ENCODE results near the gene LPAR1. TPM values are rescaled to one million over a fixed set of nuclear protein-coding genes. Genes with fewer than 3 reads are reported as not detected.

LPAR1 gene
- total RNA-seq, 2 donors from 2014 or later: 16.5 to 20.2 TPM

DNA sequence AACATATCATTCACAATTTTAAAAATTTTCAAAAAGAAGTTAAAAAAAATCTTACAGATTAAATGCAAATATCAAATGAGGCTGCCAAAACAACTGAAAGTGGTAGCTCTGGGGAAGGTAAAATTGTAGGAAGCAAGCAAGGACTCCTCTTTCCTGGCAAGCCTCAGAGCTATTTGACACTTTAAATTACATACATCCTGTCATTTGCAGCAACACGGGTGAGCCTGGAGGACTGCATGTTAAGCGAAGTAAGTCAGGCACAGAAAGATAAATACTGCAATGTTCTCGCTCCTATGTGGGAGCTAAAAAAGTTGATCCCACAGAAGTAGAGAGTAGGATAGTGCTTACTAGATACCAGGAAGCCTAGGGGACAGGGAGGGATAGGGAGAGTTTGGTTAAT lies 58.0 kb downstream of the LPAR1 start:
- H3K27ac ChIP-seq: no peak overlapping the region
- H3K36me3 ChIP-seq: no peaks in the 10 kb centered on the region
- H3K9me3 ChIP-seq: no peaks in the 10 kb centered on the region
- intact Hi-C loops (cut with DNase I): no loop called here
- DNase-seq: no peak
- H3K4me1 ChIP-seq: peaks cover 4% of the 10 kb centered on the region
- no peak overlapping the region for H3K9ac ChIP-seq (ENCODE audit: low read depth in 2 of 2, low read length in 2 of 2)
- no peak overlapping the region for H3K4me3 ChIP-seq
- TF ChIP-seq, protein P1, sequence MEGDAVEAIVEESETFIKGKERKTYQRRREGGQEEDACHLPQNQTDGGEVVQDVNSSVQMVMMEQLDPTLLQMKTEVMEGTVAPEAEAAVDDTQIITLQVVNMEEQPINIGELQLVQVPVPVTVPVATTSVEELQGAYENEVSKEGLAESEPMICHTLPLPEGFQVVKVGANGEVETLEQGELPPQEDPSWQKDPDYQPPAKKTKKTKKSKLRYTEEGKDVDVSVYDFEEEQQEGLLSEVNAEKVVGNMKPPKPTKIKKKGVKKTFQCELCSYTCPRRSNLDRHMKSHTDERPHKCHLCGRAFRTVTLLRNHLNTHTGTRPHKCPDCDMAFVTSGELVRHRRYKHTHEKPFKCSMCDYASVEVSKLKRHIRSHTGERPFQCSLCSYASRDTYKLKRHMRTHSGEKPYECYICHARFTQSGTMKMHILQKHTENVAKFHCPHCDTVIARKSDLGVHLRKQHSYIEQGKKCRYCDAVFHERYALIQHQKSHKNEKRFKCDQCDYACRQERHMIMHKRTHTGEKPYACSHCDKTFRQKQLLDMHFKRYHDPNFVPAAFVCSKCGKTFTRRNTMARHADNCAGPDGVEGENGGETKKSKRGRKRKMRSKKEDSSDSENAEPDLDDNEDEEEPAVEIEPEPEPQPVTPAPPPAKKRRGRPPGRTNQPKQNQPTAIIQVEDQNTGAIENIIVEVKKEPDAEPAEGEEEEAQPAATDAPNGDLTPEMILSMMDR (IDR thresholded peaks at IDR 0.05): no peak
- H3K27me3 ChIP-seq: no peaks in the 10 kb centered on the region

DNA sequence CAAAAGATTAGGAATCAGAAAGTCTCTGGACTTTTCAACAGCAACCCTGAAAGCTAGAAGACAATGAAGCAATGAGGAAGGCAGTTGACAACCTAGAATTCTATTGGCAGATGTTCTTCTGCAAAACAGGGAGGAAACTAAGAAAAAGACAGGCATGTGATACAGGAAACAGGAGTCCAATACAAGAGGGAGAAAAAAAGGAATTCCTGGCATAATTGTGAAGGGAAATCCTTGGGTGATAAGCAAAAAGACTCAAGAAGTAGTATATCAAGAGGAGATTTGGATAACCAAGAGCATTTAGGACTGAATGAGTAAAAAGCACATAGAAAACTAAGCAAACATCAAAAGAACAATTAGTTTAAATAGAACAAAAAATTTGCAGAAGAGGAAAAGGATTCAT lies 58.6 kb downstream of the LPAR1 start:
- no peak for DNase-seq
- Histone ChIP-seq H3K9me3 (no peaks in the 10 kb centered on the region), H3K9ac (ENCODE audit: low read depth in 2 of 2, low read length in 2 of 2) (no peak overlapping the region), H3K36me3 (no peaks in the 10 kb centered on the region), H3K4me3 (no peak overlapping the region), H3K4me1 (peaks cover 4% of the 10 kb centered on the region), H3K27me3 (no peaks in the 10 kb centered on the region), H3K27ac (no peak overlapping the region)
- intact Hi-C loops (cut with DNase I): no loop called here
- TF ChIP-seq, protein P1 (IDR thresholded peaks at IDR 0.05): no peak

DNA sequence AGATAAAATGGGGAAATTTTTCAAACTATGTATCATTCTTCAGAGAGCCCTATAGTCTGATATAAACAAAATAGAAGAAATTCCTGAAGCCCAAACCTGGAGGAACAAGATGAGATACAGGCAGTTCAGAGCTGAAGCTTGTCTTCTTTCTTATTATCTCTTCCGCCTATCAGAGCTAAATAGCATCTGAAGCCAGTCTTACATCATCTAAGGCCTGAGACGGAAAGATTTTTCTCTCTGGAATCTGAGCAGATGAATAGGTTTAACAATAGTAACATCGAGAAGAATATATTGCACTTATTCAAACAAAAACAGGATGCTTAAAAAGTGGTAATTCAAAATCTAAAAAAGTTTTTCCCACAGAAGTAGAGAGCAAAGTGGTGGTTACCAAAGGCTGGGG lies 59.8 kb downstream of the LPAR1 start:
- H3K36me3 ChIP-seq: no peaks in the 10 kb centered on the region
- peaks cover 4% of the 10 kb centered on the region for H3K4me1 ChIP-seq
- TF ChIP-seq, protein P1 (IDR thresholded peaks at IDR 0.05): no peak
- intact Hi-C loops (cut with DNase I): no loop called here
- no peak overlapping the region for H3K27ac ChIP-seq
- DNase-seq: no peak
- H3K9ac ChIP-seq (ENCODE audit: low read depth in 2 of 2, low read length in 2 of 2): no peak overlapping the region
- no peak overlapping the region for H3K4me3 ChIP-seq
- H3K27me3 ChIP-seq: no peaks in the 10 kb centered on the region
- H3K9me3 ChIP-seq: no peaks in the 10 kb centered on the region

DNA sequence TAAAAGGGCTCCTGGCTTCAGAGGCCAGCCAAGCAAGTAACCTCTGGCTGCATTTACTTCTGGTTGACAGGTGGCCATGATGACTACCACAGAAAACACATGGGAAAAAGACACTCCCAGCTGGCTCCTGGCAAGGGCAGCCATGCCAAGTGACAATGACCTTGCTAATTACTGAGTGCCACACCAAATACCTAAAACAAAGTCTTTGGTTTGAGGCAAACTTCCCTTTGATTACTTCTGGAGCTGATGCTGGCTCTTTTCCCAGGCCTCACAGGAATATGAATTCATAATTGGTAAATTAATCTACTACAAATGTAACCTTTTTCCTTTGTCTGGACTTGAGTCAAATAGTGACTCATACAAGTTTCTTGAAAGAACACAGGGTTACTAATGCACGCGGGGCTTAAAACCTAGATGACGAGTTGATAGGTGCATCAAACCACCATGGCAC lies 61.0 kb downstream of the LPAR1 start:
- Histone ChIP-seq H3K27ac (no peak overlapping the region), H3K9ac (ENCODE audit: low read depth in 2 of 2, low read length in 2 of 2) (no peak overlapping the region), H3K4me3 (no peak overlapping the region), H3K4me1 (peaks cover 4% of the 10 kb centered on the region), H3K27me3 (no peaks in the 10 kb centered on the region), H3K9me3 (no peaks in the 10 kb centered on the region), H3K36me3 (no peaks in the 10 kb centered on the region)
- intact Hi-C loops (cut with DNase I): no loop called here
- TF ChIP-seq, protein P1 (IDR thresholded peaks at IDR 0.05): no peak
- DNase-seq: peak; percentile 30

DNA sequence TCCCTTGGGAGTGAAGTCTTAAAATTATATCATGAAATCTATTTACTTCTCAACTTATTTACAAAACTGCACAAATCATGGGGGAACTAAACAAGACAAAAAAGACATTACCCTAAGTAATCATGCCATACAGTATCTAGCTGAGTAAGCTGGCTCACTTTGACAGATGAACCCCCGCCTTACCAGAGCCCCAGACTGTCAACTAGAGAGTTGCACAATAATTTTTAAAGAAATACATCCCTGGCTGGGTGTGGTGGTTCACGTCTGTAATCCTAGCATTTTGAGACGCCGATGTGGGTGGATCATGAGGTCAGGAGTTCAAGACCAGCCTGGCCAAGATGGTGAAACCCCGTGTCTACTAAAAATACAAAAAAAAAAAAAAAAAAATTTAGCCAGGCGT lies 62.3 kb downstream of the LPAR1 start:
- TF ChIP-seq, protein P1 (IDR thresholded peaks at IDR 0.05): no peak
- Histone ChIP-seq H3K4me1 (peaks cover 4% of the 10 kb centered on the region), H3K27me3 (no peaks in the 10 kb centered on the region), H3K36me3 (no peaks in the 10 kb centered on the region), H3K4me3 (no peak overlapping the region), H3K27ac (no peak overlapping the region), H3K9ac (ENCODE audit: low read depth in 2 of 2, low read length in 2 of 2) (no peak overlapping the region), H3K9me3 (no peaks in the 10 kb centered on the region)
- intact Hi-C loops (cut with DNase I): no loop called here
- DNase-seq: no peak

DNA sequence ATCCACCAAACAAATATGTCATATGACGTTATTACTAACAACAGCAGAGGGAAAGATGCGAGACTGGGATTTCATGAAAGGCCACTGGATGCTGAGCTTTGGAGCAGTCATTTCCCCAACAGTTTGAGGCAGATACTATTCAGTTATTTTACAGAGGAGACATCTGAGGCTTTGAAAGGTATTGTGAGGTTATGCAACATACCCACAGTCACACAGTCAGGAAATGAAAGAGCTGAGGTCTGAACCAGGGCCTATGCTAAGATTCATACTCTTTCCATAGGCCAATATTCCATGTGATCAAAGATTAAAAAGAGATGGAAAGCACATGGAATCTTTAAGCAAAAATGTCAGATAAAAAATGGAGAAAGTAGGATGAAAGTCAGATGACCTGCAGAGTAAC lies 63.0 kb downstream of the LPAR1 start:
- Histone ChIP-seq H3K4me1 (peaks cover 4% of the 10 kb centered on the region), H3K27me3 (no peaks in the 10 kb centered on the region), H3K36me3 (no peaks in the 10 kb centered on the region), H3K9me3 (no peaks in the 10 kb centered on the region), H3K4me3 (no peak overlapping the region), H3K9ac (ENCODE audit: low read depth in 2 of 2, low read length in 2 of 2) (no peak overlapping the region), H3K27ac (no peak overlapping the region)
- DNase-seq: no peak
- intact Hi-C loops (cut with DNase I): no loop called here
- TF ChIP-seq, protein P1 (IDR thresholded peaks at IDR 0.05): no peak

All from colonic mucosa (tissue), 4 donors.